GM13977 (cell line): Measurements from ENCODE around the gene SLC48A1.

ENCODE experiments used
- DNase-seq: peaks from one replicate; pipeline ENCODE4 v3.0.0; 2012; ENCODE audit warnings: low spot score
- in situ Hi-C: fragments of 300-500 bp; cut with MboI; formaldehyde crosslinking; loops from one replicate; pipeline ENCODE4 v1.12.0; 2022; ENCODE audit warnings: low sequenced_read_pairs, low pct_unique_long_range_greater_than_20kb, mixed read lengths, inconsistent platforms; ENCODE audit not compliant: unreplicated experiment
- TF ChIP-seq, protein P1 (sequence below): IDR thresholded peaks from 2 replicates; pipeline ENCODE4 v1.5.1; 2012; ENCODE audit warnings: mild to moderate bottlenecking, control low read depth; ENCODE audit not compliant: insufficient read depth; ENCODE audit errors: extremely low read depth, missing control alignments

Gene SLC48A1

DNA sequence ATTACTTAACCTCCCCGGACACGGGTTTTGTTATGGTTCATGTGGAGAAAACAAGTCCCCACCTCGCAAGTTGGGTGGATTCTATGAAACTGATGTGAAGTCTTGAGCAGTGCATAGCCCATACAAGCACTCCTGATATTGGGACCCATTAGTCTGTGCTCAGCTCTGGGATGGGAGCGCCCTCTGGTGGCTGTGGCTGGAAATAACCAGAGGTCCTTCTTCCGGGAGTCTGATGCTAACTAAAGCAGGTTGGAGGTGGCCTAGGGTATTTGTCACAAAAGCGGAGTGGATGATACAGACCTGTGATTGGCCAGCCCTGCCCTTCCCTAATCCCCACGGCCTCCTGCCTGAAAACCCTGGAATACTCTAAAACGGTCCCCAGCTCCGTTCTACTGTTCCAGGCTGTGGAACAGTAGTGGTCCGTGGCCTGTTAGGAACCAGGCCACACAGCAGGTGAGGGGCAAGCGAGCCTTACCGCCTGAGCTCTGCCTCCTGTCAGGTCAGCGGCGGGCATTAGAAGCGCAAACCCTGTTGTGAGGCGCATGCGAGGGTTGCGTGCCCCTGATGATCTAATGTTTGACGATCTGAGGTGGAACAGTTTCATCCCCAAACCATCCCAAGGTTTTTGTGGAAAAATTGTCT is 6.4 kb downstream of the SLC48A1 start:
- in situ Hi-C loops, result loop anchor here (10.0 kb wide), 1 partner anchor 65 kb away; no protein-coding TSS in a partner anchor
- peak; percentile 91 for DNase-seq
- TF ChIP-seq, protein P1, sequence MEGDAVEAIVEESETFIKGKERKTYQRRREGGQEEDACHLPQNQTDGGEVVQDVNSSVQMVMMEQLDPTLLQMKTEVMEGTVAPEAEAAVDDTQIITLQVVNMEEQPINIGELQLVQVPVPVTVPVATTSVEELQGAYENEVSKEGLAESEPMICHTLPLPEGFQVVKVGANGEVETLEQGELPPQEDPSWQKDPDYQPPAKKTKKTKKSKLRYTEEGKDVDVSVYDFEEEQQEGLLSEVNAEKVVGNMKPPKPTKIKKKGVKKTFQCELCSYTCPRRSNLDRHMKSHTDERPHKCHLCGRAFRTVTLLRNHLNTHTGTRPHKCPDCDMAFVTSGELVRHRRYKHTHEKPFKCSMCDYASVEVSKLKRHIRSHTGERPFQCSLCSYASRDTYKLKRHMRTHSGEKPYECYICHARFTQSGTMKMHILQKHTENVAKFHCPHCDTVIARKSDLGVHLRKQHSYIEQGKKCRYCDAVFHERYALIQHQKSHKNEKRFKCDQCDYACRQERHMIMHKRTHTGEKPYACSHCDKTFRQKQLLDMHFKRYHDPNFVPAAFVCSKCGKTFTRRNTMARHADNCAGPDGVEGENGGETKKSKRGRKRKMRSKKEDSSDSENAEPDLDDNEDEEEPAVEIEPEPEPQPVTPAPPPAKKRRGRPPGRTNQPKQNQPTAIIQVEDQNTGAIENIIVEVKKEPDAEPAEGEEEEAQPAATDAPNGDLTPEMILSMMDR, result peak; percentile 94

DNA sequence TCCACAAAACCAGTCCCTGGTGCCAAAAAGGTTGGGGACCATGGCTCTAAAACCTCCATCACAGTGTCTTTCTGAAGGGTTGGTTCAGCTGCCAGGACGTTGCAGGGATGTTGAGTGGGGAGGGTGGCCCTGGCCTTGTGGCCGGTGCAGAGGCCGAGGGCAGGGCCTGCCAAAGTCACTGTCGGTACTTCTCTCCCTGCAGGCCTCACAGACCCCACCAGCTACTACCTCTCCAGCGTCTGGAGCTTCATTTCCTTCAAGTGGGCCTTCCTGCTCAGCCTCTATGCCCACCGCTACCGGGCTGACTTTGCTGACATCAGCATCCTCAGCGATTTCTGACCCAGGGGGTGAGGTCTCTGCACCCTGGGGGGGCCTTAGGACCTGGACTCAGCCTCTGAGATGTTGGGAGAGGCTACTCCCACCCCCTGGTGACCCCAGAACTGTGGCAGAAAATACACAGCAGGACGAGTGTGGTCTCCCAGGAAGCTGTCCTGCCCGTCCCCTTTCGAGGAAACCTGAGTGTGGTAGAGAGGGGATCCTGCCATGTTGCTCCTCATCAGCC is 7.0 kb downstream of the SLC48A1 start:
- DNase-seq, result no peak
- in situ Hi-C loops, result loop anchor here (10.0 kb wide), 1 partner anchor 65 kb away; no protein-coding TSS in a partner anchor
- TF ChIP-seq, protein P1, result no peak

DNA sequence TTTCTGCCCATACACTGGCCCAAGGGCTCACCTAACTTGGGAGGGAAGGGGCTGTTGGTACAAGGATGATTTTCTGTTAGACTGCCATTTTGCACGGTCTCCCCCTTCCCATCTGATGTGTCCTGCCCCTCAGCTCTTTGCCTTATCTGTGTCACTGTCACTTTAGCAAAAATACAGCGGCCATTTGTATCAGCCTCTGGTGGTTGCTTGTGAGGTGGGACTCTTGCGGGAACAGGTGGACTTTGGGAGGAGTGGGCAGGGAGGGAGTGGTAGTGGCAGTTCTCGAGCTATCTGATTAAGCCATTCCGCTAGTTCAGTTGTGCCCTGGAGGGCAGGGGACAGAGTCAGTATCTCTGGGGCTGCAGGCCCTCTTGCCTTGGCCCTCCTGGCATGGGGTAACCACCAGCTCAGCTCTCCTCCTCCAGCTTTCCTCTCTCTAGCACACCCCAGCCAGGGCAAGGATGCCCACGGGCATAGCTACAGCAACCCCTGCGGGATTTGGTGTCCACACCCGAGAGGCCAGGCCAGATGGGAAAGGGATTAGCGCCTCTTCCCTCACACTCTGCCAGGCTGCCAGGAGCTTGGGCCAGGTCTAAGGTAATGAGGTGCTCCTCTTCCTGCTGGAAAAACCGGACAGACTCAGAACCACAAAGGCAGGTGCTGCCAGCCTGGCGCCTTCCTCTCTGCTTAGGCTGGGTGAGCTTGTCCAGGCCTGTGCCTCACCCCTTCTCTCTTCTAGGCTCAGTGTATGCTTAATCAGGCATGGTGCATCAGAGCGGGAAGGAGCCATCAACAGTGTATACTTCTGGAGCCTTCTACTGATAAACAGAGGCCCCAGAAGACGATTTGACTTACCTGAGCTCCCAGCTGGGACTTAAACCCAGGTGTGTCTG is 8.7 kb downstream of the SLC48A1 start:
- TF ChIP-seq, protein P1, result no peak
- no peak for DNase-seq
- in situ Hi-C loops, result no loop called here

DNA sequence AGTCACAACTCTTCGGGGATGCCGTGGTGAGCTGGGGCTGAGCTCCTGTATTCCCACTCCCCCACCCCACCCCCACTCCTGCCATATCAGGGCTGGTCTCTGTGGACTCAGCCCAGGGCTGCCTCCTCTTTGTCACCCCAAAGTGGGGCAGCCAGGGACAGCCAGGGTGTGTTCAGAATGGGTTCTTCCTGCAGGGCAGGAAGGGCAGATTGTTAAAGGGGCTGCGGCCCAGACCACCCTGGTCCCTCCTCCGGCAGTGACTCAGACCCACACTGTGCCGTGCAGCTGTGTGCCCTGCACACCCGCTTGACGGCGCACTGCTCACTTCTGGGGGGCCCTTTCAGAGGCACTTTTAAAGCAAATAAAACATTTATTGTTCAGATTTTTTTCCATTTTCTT is 9.3 kb downstream of the SLC48A1 start:
- DNase-seq, result no peak
- in situ Hi-C loops, result no loop called here
- TF ChIP-seq, protein P1, result no peak

DNA sequence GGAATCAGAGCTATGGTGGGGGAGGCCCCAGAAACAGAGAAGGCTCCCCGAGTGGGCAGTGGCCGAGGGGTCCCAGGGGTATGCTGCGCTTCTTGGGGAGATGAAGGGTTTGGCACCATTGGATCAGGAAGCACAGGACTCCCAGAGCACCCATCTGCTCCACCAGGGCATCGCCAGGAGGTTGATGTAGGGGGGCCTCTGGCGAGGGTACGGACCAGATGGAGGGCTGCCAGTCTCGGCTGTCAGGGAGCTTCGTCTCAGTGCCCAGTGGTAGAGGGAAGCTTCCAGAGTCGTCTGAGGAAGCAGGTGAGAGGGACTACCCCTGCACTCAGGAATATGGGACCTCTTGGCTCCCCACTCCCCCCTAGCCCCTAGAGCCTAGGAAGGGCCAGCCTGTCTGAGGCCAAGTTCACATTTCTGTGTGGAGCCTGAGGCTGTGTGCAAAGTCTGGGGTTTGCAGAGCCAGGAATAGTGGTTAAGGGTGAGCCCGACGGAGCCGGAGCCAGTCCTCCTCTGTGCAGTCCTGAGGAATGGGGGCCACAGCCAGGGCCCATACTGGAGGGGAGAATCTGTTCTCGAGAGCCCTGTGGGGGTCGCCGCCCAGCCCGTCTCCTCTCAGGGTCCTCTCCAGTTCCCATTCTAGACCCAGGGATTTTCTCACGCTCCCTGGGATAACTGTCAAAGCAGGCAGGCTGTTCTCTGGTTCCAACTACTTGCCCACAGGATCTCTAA is 10.2 kb downstream of the SLC48A1 start:
- in situ Hi-C loops, result no loop called here
- TF ChIP-seq, protein P1, result no peak
- no peak for DNase-seq
